HepG2 (cell line): ENCODE measurements around the gene WDR19. TPM values are rescaled to one million over a fixed set of nuclear protein-coding genes. Genes with fewer than 3 reads are reported as not detected.

ENCODE experiments used
- CTCF ChIP-seq: sonication (generic); formaldehyde crosslinking; IDR thresholded peaks from 2 replicates; pipeline ENCODE4 v1.5.0; 2020; ENCODE audit warnings: mild to moderate bottlenecking, missing genetic modification reagents, moderate library complexity
- ERF ChIP-seq: IDR thresholded peaks from 2 replicates; pipeline ENCODE4 v1.6.1; 2018; ENCODE audit warnings: missing biosample characterization, missing genetic modification reagents
- GTF3A ChIP-seq: sonication (generic); formaldehyde crosslinking; conservative IDR thresholded peaks from 2 replicates; pipeline ENCODE4 v1.4.0; 2020; ENCODE audit warnings: mild to moderate bottlenecking, missing genetic modification reagents
- HDAC1 ChIP-seq: sonication (generic); formaldehyde crosslinking; IDR thresholded peaks from 2 replicates; pipeline ENCODE4 v1.5.1; 2020; ENCODE audit warnings: mild to moderate bottlenecking, missing genetic modification reagents
- HIVEP1 ChIP-seq: sonication (generic); formaldehyde crosslinking; IDR thresholded peaks from 2 replicates; pipeline ENCODE4 v1.4.0; 2020; ENCODE audit warnings: mild to moderate bottlenecking, missing genetic modification reagents
- KDM4B ChIP-seq: sonication (generic); formaldehyde crosslinking; IDR thresholded peaks from 2 replicates; pipeline ENCODE4 v1.4.0; 2020; ENCODE audit warnings: missing genetic modification reagents
- NAIF1 ChIP-seq: sonication (generic); formaldehyde crosslinking; IDR thresholded peaks from 2 replicates; pipeline ENCODE4 v1.5.0; 2020; ENCODE audit warnings: mild to moderate bottlenecking, missing genetic modification reagents, borderline replicate concordance
- PRDM15 ChIP-seq: sonication (generic); formaldehyde crosslinking; IDR thresholded peaks from 2 replicates; pipeline ENCODE4 v1.4.0; 2020; ENCODE audit warnings: missing genetic modification reagents
- RERE ChIP-seq: IDR thresholded peaks from 2 replicates; pipeline ENCODE4 v1.6.1; 2016; ENCODE audit warnings: low read depth, missing genetic modification reagents, missing compliant biosample characterization
- SIN3A ChIP-seq: IDR thresholded peaks from 2 replicates; pipeline ENCODE4 v1.6.1; 2011; ENCODE audit warnings: low read depth, mild to moderate bottlenecking, control low read depth, low read length, borderline replicate concordance
- SRSF4 ChIP-seq: fragments of 200-400 bp; formaldehyde crosslinking; IDR thresholded peaks from one replicate; pipeline ENCODE4 v1.6.1; 2018; ENCODE audit warnings: mild to moderate bottlenecking, low read depth, low read length, moderate library complexity; ENCODE audit not compliant: poor library complexity, severe bottlenecking
- THAP8 ChIP-seq: sonication (generic); formaldehyde crosslinking; IDR thresholded peaks from 2 replicates; pipeline ENCODE4 v1.5.1; 2020; ENCODE audit warnings: missing genetic modification reagents, mild to moderate bottlenecking, borderline replicate concordance
- TIGD3 ChIP-seq: sonication (generic); formaldehyde crosslinking; IDR thresholded peaks from 2 replicates; pipeline ENCODE4 v1.5.1; 2020; ENCODE audit warnings: mild to moderate bottlenecking, missing genetic modification reagents, borderline replicate concordance
- ZNF207 ChIP-seq: fragments of 450-650 bp; IDR thresholded peaks from 2 replicates; pipeline ENCODE4 v1.6.1; 2016; ENCODE audit warnings: antibody characterized with exemption, borderline replicate concordance
- ZNF562 ChIP-seq: sonication (generic); formaldehyde crosslinking; IDR thresholded peaks from 2 replicates; pipeline ENCODE4 v1.8.0; 2022; ENCODE audit warnings: missing genetic modification reagents, borderline replicate concordance
- ZNF788 ChIP-seq: sonication (generic); formaldehyde crosslinking; IDR thresholded peaks from 2 replicates; pipeline ENCODE4 v1.5.0; 2020; ENCODE audit warnings: mild to moderate bottlenecking, missing genetic modification reagents, borderline replicate concordance
- ZNF850 ChIP-seq: sonication (generic); formaldehyde crosslinking; conservative IDR thresholded peaks from 2 replicates; pipeline ENCODE4 v1.9.0; 2021; ENCODE audit warnings: mild to moderate bottlenecking, missing genetic modification reagents
- polyA plus RNA-seq, 8 experiments: library from polyadenylated mRNA; depleted of rRNA in 3 of 8; stranded (reverse) in 7 of 8; unstranded in 1 of 8; fragments of >200 nt; fragmentation: Illumina TruSeq in 4 of 8; extraction: Trizol in 4 of 8; gene quantifications; 2 replicates each; pipeline versions ENCODE4 v1.2.1 to v1.2.3, GENCODE V29; 2011 to 2016; ENCODE audit warnings: low read depth in 4 of 8, missing spikeins in 1 of 8, mixed read lengths in 1 of 8; ENCODE audit not compliant: insufficient read depth in 1 of 8
- total RNA-seq, 5 experiments: library from RNA; depleted of rRNA; stranded (reverse); fragments of >200 nt; fragmentation: Illumina TruSeq; extraction: Trizol; gene quantifications; 2 replicates each; pipeline ENCODE4 v1.2.3, GENCODE V29; 2016; ENCODE audit warnings: low read depth in 1 of 5

The WDR19 gene
- total and polyA plus RNA-seq, 2 of the 13 experiments (the other 11 are each of a cell fraction or from before 2014, with no cell fraction given) = 22.9 to 34.1 TPM

GRCh38 chr4:39274503-39274902 lies 92.2 kb downstream of the WDR19 start (continued):
- TF ChIP-seq RERE (CRISPR knock-in tag) (no peak), CTCF (0 out of 2 replicates have a peak, but pooled peaks have one; percentile 3), GTF3A (no peak), HDAC1 (CRISPR knock-in tag) (no peak; the same call in 1 of the 2 replicates), ZNF562 (no peak), HIVEP1 (CRISPR knock-in tag) (no peak), PRDM15 (CRISPR knock-in tag) (no peak), NAIF1 (CRISPR knock-in tag) (no peak), ZNF207 (no peak), ZNF850 (CRISPR knock-in tag) (no peak), SRSF4 (no peak), THAP8 (CRISPR knock-in tag) (no peak), KDM4B (CRISPR knock-in tag) (no peak), TIGD3 (CRISPR knock-in tag) (no peak), ZNF788 (peak; percentile 29; the same call in 1 of the 2 replicates), SIN3A (no peak), ERF (no peak)
